Ishikawa (cell line): Measurements from ENCODE around the gene KCNK1.

Source experiments
- CEBPB ChIP-seq: IDR thresholded peaks from 2 replicates; pipeline ENCODE4 v1.6.1; 2012
- CREB1 ChIP-seq: IDR thresholded peaks from 2 replicates; pipeline ENCODE4 v1.6.1; 2012; ENCODE audit warnings: low read depth
- EGR1 ChIP-seq: IDR thresholded peaks from 2 replicates; pipeline ENCODE4 v1.6.1; 2012
- EP300 ChIP-seq: IDR thresholded peaks from 2 replicates; pipeline ENCODE4 v1.6.1; 2012; ENCODE audit warnings: borderline replicate concordance
- FOXM1 ChIP-seq: IDR thresholded peaks from 2 replicates; pipeline ENCODE4 v1.6.1; 2012; ENCODE audit warnings: low read depth, borderline replicate concordance
- MAX ChIP-seq: IDR thresholded peaks from 2 replicates; pipeline ENCODE4 v1.6.1; 2012
- NFIC ChIP-seq: IDR thresholded peaks from 2 replicates; pipeline ENCODE4 v1.6.1; 2012
- RAD21 ChIP-seq: IDR thresholded peaks from 2 replicates; pipeline ENCODE4 v1.6.1; 2012; ENCODE audit warnings: low read depth
- REST ChIP-seq: IDR thresholded peaks from 2 replicates; pipeline ENCODE4 v1.6.1; 2012; ENCODE audit warnings: low read depth, mild to moderate bottlenecking
- TAF1 ChIP-seq: IDR thresholded peaks from 2 replicates; pipeline ENCODE4 v1.6.1; 2012; ENCODE audit warnings: low read depth, mild to moderate bottlenecking
- TCF12 ChIP-seq: IDR thresholded peaks from 2 replicates; pipeline ENCODE4 v1.6.1; 2012; ENCODE audit warnings: low read depth
- TEAD4 ChIP-seq: IDR thresholded peaks from 2 replicates; pipeline ENCODE4 v1.6.1; 2012
- USF1 ChIP-seq: IDR thresholded peaks from 2 replicates; pipeline ENCODE4 v1.6.1; 2012
- YY1 ChIP-seq: IDR thresholded peaks from 2 replicates; pipeline ENCODE4 v1.6.1; 2012; ENCODE audit warnings: low read depth
- ZBTB7A ChIP-seq: IDR thresholded peaks from 2 replicates; pipeline ENCODE4 v1.6.1; 2012; ENCODE audit warnings: low read depth

Gene KCNK1

GRCh38 chr1:233603478-233603877, 10.4 kb upstream of the KCNK1 start:
- no peak for TF ChIP-seq USF1

- TF ChIP-seq EP300 = no peak
- no peak for TF ChIP-seq MAX
- TF ChIP-seq TEAD4 = no peak
- TF ChIP-seq NFIC = no peak
- no peak for TF ChIP-seq USF1
- no peak for TF ChIP-seq FOXM1
- no peak for TF ChIP-seq RAD21
- no peak for TF ChIP-seq REST
- no peak for TF ChIP-seq ZBTB7A
- TF ChIP-seq YY1 = no peak
- TF ChIP-seq CREB1 = no peak
- no peak for TF ChIP-seq CEBPB
Measured at GRCh38 chr1:233605205-233605604, 8.7 kb upstream of the KCNK1 start.

- TF ChIP-seq FOXM1 (no peak), MAX (no peak), EP300 (no peak), TAF1 (no peak), EGR1 (no peak), CREB1 (no peak), REST (no peak), ZBTB7A (no peak), USF1 (no peak), RAD21 (no peak), NFIC (no peak), TEAD4 (no peak), CEBPB (no peak), YY1 (no peak), TCF12 (no peak)
Measured at GRCh38 chr1:233606813-233607212, 7.1 kb upstream of the KCNK1 start.

- TF ChIP-seq RAD21 (no peak), MAX (no peak), REST (no peak), YY1 (no peak), USF1 (no peak), TAF1 (no peak)
Measured at GRCh38 chr1:233607252-233608119, 6.4 kb upstream of the KCNK1 start.
